GM12878 (cell line): ENCODE results near the gene HTR6. TPM values are rescaled to one million over a fixed set of nuclear protein-coding genes. Genes with fewer than 3 reads are reported as not detected.

Experiments used
- ATAC-seq: fragments of 200-7000 bp; cut with Tn5 transposase; 3 replicates; pipeline ENCODE4 v1.9.1; 2020; ENCODE audit warnings: mild to moderate bottlenecking, moderate library complexity
- BruUV-seq: library from RNA; stranded (reverse); fragments of 400-500 nt; replicated peaks from 2 replicates; lab custom pipeline; 2021; lab: Mats Ljungman, UMichigan
- CTCF ChIA-PET: fragments of 300-600 bp; sonication (Branson Sonifier 250); formaldehyde crosslinking; extraction: SDS; loops from one replicate; lab custom pipeline; 2021; ENCODE audit warnings: inconsistent platforms; lab: Yijun Ruan, JAX
- POLR2A ChIA-PET: fragments of 350-600 bp; formaldehyde crosslinking; extraction: SDS; loops from one replicate; lab custom pipeline; 2021; ENCODE audit warnings: inconsistent platforms; lab: Charles Lee
- RAD21 ChIA-PET: fragments of 300-600 bp; sonication (Branson Sonifier 250); formaldehyde crosslinking; loops from one replicate; lab custom pipeline; 2023; ENCODE audit warnings: antibody characterized with exemption; ENCODE audit not compliant: unreplicated experiment; lab: Charles Lee
- SMC1A ChIA-PET: fragments of 300-600 bp; sonication (Branson Sonifier 250); formaldehyde crosslinking; loops from one replicate; lab custom pipeline; 2023; ENCODE audit not compliant: unreplicated experiment, uncharacterized antibody; lab: Charles Lee
- DNase-seq: peaks from one replicate; pipeline ENCODE4 v3.0.0-alpha.2; 2011; ENCODE audit warnings: low read depth, low spot score
- FAIRE-seq: peaks from 3 replicates; lab custom pipeline; 2011; peaks lifted over from hg19 to GRCh38; lab: Jason Lieb, UNC
- H2AFZ ChIP-seq: 2 replicates; pipeline ENCODE4 v1.6.0; 2011; ENCODE audit warnings: low read depth, low read length, control low read depth; ENCODE audit not compliant: control insufficient read depth
- H3K27ac ChIP-seq: 2 replicates; pipeline ENCODE4 v1.5.1; 2011; ENCODE audit warnings: control low read depth; ENCODE audit not compliant: control insufficient read depth, insufficient read depth
- H3K27me3 ChIP-seq, 2 experiments: replicated peaks in 1 of 2; 2 replicates each; pipeline versions ENCODE4 v1.6.0 to v1.6.1; 2011; ENCODE audit warnings: low read length in 1 of 2; ENCODE audit not compliant: control insufficient read depth in 2 of 2, insufficient read depth in 2 of 2
- H3K36me3 ChIP-seq, 2 experiments: 2 replicates each; pipeline ENCODE4 v1.5.1; 2011; ENCODE audit warnings: low read length in 1 of 2; ENCODE audit not compliant: control insufficient read depth in 2 of 2, insufficient read depth in 2 of 2
- H3K4me1 ChIP-seq: 2 replicates; pipeline ENCODE4 v1.6.1; 2011; ENCODE audit warnings: mild to moderate bottlenecking, low read length, moderate library complexity, mixed read lengths; ENCODE audit not compliant: control insufficient read depth, insufficient read depth
- H3K4me2 ChIP-seq: 2 replicates; pipeline ENCODE4 v1.6.0; 2011; ENCODE audit warnings: control low read depth; ENCODE audit not compliant: control insufficient read depth, insufficient read depth
- H3K4me3 ChIP-seq: fragments of 200-600 bp; sonication (generic); 2 replicates; pipeline ENCODE4 v1.5.1; 2016
- H3K79me2 ChIP-seq: 2 replicates; pipeline ENCODE4 v1.6.0; 2011; ENCODE audit warnings: low read length; ENCODE audit not compliant: control insufficient read depth, insufficient read depth
- H3K9ac ChIP-seq: 2 replicates; pipeline ENCODE4 v1.8.0; 2011; ENCODE audit warnings: low read length, control low read depth, mixed read lengths; ENCODE audit not compliant: control insufficient read depth, insufficient read depth
- H3K9me3 ChIP-seq: replicated peaks from 3 replicates; pipeline ENCODE4 v1.5.1; 2011; ENCODE audit warnings: mild to moderate bottlenecking, low read length; ENCODE audit not compliant: control insufficient read depth, insufficient read depth
- H4K20me1 ChIP-seq: 2 replicates; pipeline ENCODE4 v1.6.0; 2011; ENCODE audit not compliant: control insufficient read depth, insufficient read depth
- EZH2 ChIP-seq: IDR thresholded peaks from 2 replicates; pipeline ENCODE4 v1.6.1; 2012; ENCODE audit warnings: low read depth, mild to moderate bottlenecking, control low read depth, inconsistent platforms, low read length, borderline replicate concordance; ENCODE audit not compliant: control insufficient read depth
- HDAC6 ChIP-seq: fragments of 200-600 bp; sonication (generic); IDR thresholded peaks from one replicate; pipeline ENCODE4 v1.8.0; 2017; ENCODE audit warnings: antibody characterized with exemption; ENCODE audit not compliant: unreplicated experiment
- IKZF1 ChIP-seq: fragments of 450-650 bp; conservative IDR thresholded peaks from 2 replicates; pipeline ENCODE4 v1.6.1; 2017; ENCODE audit warnings: antibody characterized with exemption, mild to moderate bottlenecking
- NFYB ChIP-seq: IDR thresholded peaks from 2 replicates; pipeline ENCODE4 v1.6.1; 2011; ENCODE audit warnings: low read depth, mild to moderate bottlenecking, low read length, improper control_type of control experiment, moderate library complexity; ENCODE audit not compliant: insufficient read depth
- PML ChIP-seq: IDR thresholded peaks from 2 replicates; pipeline ENCODE4 v1.6.1; 2012; ENCODE audit warnings: low read length, inconsistent platforms
- SIX5 ChIP-seq: IDR thresholded peaks from 2 replicates; pipeline ENCODE4 v1.6.1; 2011; ENCODE audit warnings: mild to moderate bottlenecking, low read depth, low read length, moderate library complexity; ENCODE audit not compliant: severe bottlenecking
- SP1 ChIP-seq: IDR thresholded peaks from one replicate; pipeline ENCODE4 v1.6.1; 2011; ENCODE audit warnings: low read depth, low read length
- TCF12 ChIP-seq: IDR thresholded peaks from 2 replicates; pipeline ENCODE4 v1.6.1; 2011; ENCODE audit warnings: low read depth, mild to moderate bottlenecking, low read length
- WGBS: methylation state at CpG from one replicate; pipeline ENCODE4 v1.1.6; 2016; ENCODE audit warnings: low lambda C conversion rate; ENCODE audit not compliant: insufficient replicate concordance, insufficient coverage; ENCODE audit errors: missing lambda C conversion rate; 5-methylcytosine and 5-hydroxymethylcytosine counted together
- in situ Hi-C: fragments of 300-500 bp; cut with MboI; formaldehyde crosslinking; loops from 9 replicates; pipeline ENCODE4 v1.14.3; 2018; ENCODE audit warnings: mixed read lengths
- intact Hi-C: fragments of 100-400 bp; cut with micrococcal nuclease; formaldehyde crosslinking; loops from one replicate; pipeline ENCODE4 v1.14.2; 2022; ENCODE audit not compliant: unreplicated experiment
- polyA plus RNA-seq, 11 experiments: library from polyadenylated mRNA; depleted of rRNA in 4 of 11; unstranded in 6 of 11; stranded (reverse) in 5 of 11; fragments of >200 nt; fragmentation: Nextera tagmentation in 4 of 11; fragmentation: Illumina TruSeq in 1 of 11; extraction: Ambion mirVana in 4 of 11; extraction: Trizol in 1 of 11; gene quantifications; 1 replicate in 1 of 11; 2 replicates in 10 of 11; pipeline versions ENCODE4 v1.2.1 to v1.2.3, GENCODE V29; 2011 to 2016; ENCODE audit warnings: inconsistent platforms in 2 of 11, missing spikeins in 2 of 11, low read depth in 1 of 11
- total RNA-seq, 4 experiments: library from RNA; depleted of rRNA in 3 of 4; stranded (reverse); fragments of >200 nt in 3 of 4; fragmentation: Illumina TruSeq in 1 of 4; extraction: Trizol in 1 of 4; gene quantifications; 2 replicates each; pipeline versions ENCODE4 v1.2.1 to v1.2.3, GENCODE V29; 2013 to 2021
- TF ChIP-seq, protein P1 (sequence below): fragments of 450-650 bp; IDR thresholded peaks from 2 replicates; pipeline ENCODE4 v1.6.1; 2016; ENCODE audit warnings: mild to moderate bottlenecking
- TF ChIP-seq, protein P2 (sequence below): IDR thresholded peaks from 2 replicates; pipeline ENCODE4 v1.6.1; 2012; ENCODE audit warnings: low read length, inconsistent platforms
- TF ChIP-seq, protein P3 (sequence below): IDR thresholded peaks from 2 replicates; pipeline ENCODE4 v1.6.1; 2012; ENCODE audit warnings: low read depth, low read length, improper control_type of control experiment
- TF ChIP-seq, protein P4 (sequence below): IDR thresholded peaks from 2 replicates; pipeline ENCODE4 v1.6.1; 2012; ENCODE audit warnings: mild to moderate bottlenecking, low read depth, low read length
- TF ChIP-seq, protein P5 (sequence below): fragments of 450-650 bp; IDR thresholded peaks from 2 replicates; pipeline ENCODE4 v1.6.1; 2014; ENCODE audit warnings: mild to moderate bottlenecking

HTR6 gene
- total and polyA plus RNA-seq, 10 of the 15 experiments (the other 5 are each of a cell fraction or from before 2014, with no cell fraction given) = 0.03 to 5.3 (median 1.7) TPM; not detected in 2

DNA sequence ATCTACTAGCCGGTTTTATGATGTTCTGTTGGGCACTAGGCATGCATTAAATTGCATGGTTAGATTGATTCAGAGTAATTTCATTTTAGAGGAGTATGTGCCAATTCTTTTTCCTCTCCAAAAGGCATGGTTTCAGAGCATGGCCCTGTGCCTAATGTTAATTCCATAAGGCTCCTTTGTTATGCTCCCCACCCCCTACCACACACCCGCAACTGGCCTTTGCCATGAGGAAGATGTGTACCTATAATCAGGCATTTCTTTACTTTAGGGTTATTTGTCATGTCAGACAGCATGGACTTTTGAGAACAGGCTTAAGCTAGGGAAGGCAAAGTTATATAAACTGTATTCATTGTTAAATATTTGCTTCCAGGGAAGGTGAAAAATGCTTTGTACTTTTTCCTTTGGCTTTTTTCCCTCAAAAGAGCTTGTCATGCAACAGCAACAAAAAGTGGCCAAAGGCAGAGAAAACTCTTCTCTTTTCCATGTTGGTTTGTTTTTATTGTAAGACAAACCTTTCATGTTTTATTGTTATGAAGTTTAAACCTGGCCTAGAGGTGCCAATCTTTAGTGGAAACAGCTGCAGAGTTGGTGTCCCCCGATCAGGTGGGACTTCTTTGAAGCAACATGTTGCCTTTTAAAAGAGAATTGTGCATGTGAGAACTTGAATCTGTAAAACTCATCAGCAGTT lies 44.8 kb upstream of the HTR6 start (continued):
- TF ChIP-seq, protein P1, sequence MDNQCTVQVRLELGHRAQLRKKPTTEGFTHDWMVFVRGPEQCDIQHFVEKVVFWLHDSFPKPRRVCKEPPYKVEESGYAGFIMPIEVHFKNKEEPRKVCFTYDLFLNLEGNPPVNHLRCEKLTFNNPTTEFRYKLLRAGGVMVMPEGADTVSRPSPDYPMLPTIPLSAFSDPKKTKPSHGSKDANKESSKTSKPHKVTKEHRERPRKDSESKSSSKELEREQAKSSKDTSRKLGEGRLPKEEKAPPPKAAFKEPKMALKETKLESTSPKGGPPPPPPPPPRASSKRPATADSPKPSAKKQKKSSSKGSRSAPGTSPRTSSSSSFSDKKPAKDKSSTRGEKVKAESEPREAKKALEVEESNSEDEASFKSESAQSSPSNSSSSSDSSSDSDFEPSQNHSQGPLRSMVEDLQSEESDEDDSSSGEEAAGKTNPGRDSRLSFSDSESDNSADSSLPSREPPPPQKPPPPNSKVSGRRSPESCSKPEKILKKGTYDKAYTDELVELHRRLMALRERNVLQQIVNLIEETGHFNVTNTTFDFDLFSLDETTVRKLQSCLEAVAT = no peak
- TF ChIP-seq, protein P2, sequence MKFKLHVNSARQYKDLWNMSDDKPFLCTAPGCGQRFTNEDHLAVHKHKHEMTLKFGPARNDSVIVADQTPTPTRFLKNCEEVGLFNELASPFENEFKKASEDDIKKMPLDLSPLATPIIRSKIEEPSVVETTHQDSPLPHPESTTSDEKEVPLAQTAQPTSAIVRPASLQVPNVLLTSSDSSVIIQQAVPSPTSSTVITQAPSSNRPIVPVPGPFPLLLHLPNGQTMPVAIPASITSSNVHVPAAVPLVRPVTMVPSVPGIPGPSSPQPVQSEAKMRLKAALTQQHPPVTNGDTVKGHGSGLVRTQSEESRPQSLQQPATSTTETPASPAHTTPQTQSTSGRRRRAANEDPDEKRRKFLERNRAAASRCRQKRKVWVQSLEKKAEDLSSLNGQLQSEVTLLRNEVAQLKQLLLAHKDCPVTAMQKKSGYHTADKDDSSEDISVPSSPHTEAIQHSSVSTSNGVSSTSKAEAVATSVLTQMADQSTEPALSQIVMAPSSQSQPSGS = no peak
- TF ChIP-seq TCF12 = no peak
- TF ChIP-seq, all 136 proteins: peak for 0

DNA sequence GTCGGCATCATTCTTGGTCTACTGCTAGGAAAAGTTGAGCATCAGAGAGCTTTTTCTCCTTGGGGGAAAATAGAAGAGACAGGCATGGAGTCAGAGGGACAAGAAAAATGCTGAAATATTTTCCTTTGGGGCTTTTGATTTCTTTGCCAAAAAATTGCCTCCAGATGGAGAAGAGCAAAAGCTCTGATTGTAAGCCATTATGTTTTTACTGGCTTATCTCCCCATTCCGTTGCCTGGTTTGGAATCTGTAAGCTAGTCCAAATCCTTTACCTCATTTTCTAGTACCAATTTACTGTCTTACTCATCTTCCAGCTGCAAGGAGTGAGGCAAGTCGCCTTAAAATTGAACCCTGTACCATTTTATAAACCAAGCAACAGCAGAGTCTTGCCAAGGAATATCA lies 43.9 kb upstream of the HTR6 start:
- Histone ChIP-seq H3K4me2 (no peak overlapping the region), H3K4me1 (no peaks in the 10 kb centered on the region), H3K9ac (no peak overlapping the region), H3K27ac (no peak overlapping the region), H4K20me1 (no peaks in the 10 kb centered on the region), H2AFZ (no peak overlapping the region), H3K36me3 (peaks cover 2 to 16% of the 10 kb centered on the region in 2 experiments), H3K79me2 (peaks cover 2% of the 10 kb centered on the region), H3K4me3 (no peak overlapping the region), H3K27me3 (no peaks in the 10 kb centered on the region), H3K9me3 (no peaks in the 10 kb centered on the region)
- BruUV-seq = no TSS peak
- 98% methylated on average over 3 of the region's 3 CpGs for WGBS
- ChIA-PET POLR2A (interaction anchor here (0.6 kb wide), 1 partner anchor 1460 kb away, joined by 4 read pairs; no protein-coding TSS in a partner anchor), SMC1A (no interaction called here), CTCF (interaction anchor here (0.9 to 1.1 kb wide), 4 partner anchors 15 to 41 kb away, joined by 3 to 4 read pairs (median 3); no protein-coding TSS in a partner anchor), RAD21 (no interaction called here)
- no peak for DNase-seq
- FAIRE-seq = no peak
- intact Hi-C loops = no loop called here
- in situ Hi-C loops = no loop called here
- no peak for ATAC-seq
- TF ChIP-seq HDAC6 (no peak), SP1 (no peak), PML (no peak), NFYB (no peak), IKZF1 (no peak), EZH2 (no peak), SIX5 (no peak)
- TF ChIP-seq, protein P3, sequence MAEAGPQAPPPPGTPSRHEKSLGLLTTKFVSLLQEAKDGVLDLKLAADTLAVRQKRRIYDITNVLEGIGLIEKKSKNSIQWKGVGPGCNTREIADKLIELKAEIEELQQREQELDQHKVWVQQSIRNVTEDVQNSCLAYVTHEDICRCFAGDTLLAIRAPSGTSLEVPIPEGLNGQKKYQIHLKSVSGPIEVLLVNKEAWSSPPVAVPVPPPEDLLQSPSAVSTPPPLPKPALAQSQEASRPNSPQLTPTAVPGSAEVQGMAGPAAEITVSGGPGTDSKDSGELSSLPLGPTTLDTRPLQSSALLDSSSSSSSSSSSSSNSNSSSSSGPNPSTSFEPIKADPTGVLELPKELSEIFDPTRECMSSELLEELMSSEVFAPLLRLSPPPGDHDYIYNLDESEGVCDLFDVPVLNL = no peak
- TF ChIP-seq, protein P4, sequence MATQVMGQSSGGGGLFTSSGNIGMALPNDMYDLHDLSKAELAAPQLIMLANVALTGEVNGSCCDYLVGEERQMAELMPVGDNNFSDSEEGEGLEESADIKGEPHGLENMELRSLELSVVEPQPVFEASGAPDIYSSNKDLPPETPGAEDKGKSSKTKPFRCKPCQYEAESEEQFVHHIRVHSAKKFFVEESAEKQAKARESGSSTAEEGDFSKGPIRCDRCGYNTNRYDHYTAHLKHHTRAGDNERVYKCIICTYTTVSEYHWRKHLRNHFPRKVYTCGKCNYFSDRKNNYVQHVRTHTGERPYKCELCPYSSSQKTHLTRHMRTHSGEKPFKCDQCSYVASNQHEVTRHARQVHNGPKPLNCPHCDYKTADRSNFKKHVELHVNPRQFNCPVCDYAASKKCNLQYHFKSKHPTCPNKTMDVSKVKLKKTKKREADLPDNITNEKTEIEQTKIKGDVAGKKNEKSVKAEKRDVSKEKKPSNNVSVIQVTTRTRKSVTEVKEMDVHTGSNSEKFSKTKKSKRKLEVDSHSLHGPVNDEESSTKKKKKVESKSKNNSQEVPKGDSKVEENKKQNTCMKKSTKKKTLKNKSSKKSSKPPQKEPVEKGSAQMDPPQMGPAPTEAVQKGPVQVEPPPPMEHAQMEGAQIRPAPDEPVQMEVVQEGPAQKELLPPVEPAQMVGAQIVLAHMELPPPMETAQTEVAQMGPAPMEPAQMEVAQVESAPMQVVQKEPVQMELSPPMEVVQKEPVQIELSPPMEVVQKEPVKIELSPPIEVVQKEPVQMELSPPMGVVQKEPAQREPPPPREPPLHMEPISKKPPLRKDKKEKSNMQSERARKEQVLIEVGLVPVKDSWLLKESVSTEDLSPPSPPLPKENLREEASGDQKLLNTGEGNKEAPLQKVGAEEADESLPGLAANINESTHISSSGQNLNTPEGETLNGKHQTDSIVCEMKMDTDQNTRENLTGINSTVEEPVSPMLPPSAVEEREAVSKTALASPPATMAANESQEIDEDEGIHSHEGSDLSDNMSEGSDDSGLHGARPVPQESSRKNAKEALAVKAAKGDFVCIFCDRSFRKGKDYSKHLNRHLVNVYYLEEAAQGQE = no peak
- TF ChIP-seq, protein P5, sequence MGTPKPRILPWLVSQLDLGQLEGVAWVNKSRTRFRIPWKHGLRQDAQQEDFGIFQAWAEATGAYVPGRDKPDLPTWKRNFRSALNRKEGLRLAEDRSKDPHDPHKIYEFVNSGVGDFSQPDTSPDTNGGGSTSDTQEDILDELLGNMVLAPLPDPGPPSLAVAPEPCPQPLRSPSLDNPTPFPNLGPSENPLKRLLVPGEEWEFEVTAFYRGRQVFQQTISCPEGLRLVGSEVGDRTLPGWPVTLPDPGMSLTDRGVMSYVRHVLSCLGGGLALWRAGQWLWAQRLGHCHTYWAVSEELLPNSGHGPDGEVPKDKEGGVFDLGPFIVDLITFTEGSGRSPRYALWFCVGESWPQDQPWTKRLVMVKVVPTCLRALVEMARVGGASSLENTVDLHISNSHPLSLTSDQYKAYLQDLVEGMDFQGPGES = no peak
